HCT116 (cell line): ENCODE data around the gene ADAMTSL2. TPM values are rescaled to one million over a fixed set of nuclear protein-coding genes. Genes with fewer than 3 reads are reported as not detected.

Experiments
- ATAC-seq: fragments of 200-7000 bp; cut with Tn5 transposase; 2 replicates; pipeline ENCODE4 v1.9.1; 2020; ENCODE audit warnings: mild to moderate bottlenecking, moderate library complexity
- BruUV-seq: library from RNA; stranded (reverse); fragments of 400-500 nt; replicated peaks from 2 replicates; lab custom pipeline; 2021; lab: Mats Ljungman, UMichigan
- CTCF ChIA-PET: fragments of 300-600 bp; sonication (Branson Sonifier 250); formaldehyde crosslinking; loops from one replicate; lab custom pipeline; 2021; ENCODE audit warnings: antibody characterized with exemption; lab: Charles Lee
- POLR2A ChIA-PET: fragments of 300-600, 350-600 bp; sonication (Branson Sonifier 250); formaldehyde crosslinking; loops from one replicate; lab custom pipeline; 2021; ENCODE audit warnings: antibody characterized with exemption; lab: Charles Lee
- RAD21 ChIA-PET, 2 experiments: fragments of 300-600 bp; sonication (Branson Sonifier 250); formaldehyde crosslinking; loops; one replicate each; lab custom pipeline; 2023; ENCODE audit warnings: low total read pairs in 2 of 2; ENCODE audit not compliant: uncharacterized antibody in 2 of 2, unreplicated experiment in 2 of 2, low non-redundant PET in 1 of 2; lab: Charles Lee
- DNase-seq: peaks from one replicate; pipeline ENCODE4 v3.0.0-alpha.2; 2010; ENCODE audit warnings: low read depth, low spot score
- H2AFZ ChIP-seq: fragments of 200-600 bp; shearing (Covaris generic), sonication (generic); 2 replicates; pipeline ENCODE4 v1.6.1; 2017; ENCODE audit warnings: low read depth, mixed run types, mixed read lengths, antibody characterized with exemption, low read length; ENCODE audit not compliant: poor library complexity, severe bottlenecking
- H3K27ac ChIP-seq: 2 replicates; pipeline ENCODE4 v1.5.1; 2012; ENCODE audit warnings: low read depth, low read length
- H3K27me3 ChIP-seq: fragments of 200-600 bp; sonication (generic); 2 replicates; pipeline ENCODE4 v1.6.1; 2016; ENCODE audit warnings: mixed run types, low read length, mixed read lengths; ENCODE audit not compliant: insufficient read depth
- H3K36me3 ChIP-seq, 2 experiments: fragments of 200-500 bp in 1 of 2; fragments of 200-600 bp in 1 of 2; sonication (Bioruptor generic) in 1 of 2; sonication (generic) in 1 of 2; 2 replicates each; pipeline versions ENCODE4 v1.5.1 to v1.6.1; 2014 to 2016; ENCODE audit warnings: low read length in 2 of 2, inconsistent platforms in 1 of 2, mixed read lengths in 1 of 2, mixed run types in 1 of 2; ENCODE audit not compliant: insufficient read depth in 2 of 2, control insufficient read depth in 1 of 2
- H3K4me1 ChIP-seq, 2 experiments: fragments of 200-600 bp in 1 of 2; sonication (generic) in 1 of 2; 2 replicates each; pipeline versions ENCODE4 v1.5.1 to v1.6.1; 2012 to 2017; ENCODE audit warnings: low read length in 2 of 2, inconsistent platforms in 1 of 2, mild to moderate bottlenecking in 1 of 2, mixed read lengths in 1 of 2, mixed run types in 1 of 2, moderate library complexity in 1 of 2; ENCODE audit not compliant: insufficient read depth in 2 of 2, control insufficient read depth in 1 of 2
- H3K4me2 ChIP-seq: fragments of 200-600 bp; sonication (generic); 2 replicates; pipeline ENCODE4 v1.6.1; 2017; ENCODE audit warnings: mixed run types, low read length, mixed read lengths
- H3K4me3 ChIP-seq, 2 experiments: fragments of 200-600 bp in 1 of 2; sonication (generic) in 1 of 2; replicated peaks in 1 of 2; 2 replicates each; pipeline ENCODE4 v1.5.1; 2011 to 2016; ENCODE audit warnings: low read length in 2 of 2, control low read depth in 1 of 2, low read depth in 1 of 2, mild to moderate bottlenecking in 1 of 2, mixed read lengths in 1 of 2, mixed run types in 1 of 2
- H3K79me2 ChIP-seq: fragments of 200-600 bp; sonication (generic); 2 replicates; pipeline ENCODE4 v1.6.1; 2017; ENCODE audit warnings: mild to moderate bottlenecking, mixed run types, low read length, moderate library complexity, mixed read lengths; ENCODE audit not compliant: insufficient read depth
- H3K9ac ChIP-seq: fragments of 200-600 bp; sonication (generic); 2 replicates; pipeline ENCODE4 v1.6.1; 2016; ENCODE audit warnings: low read length, mixed read lengths
- H3K9me2 ChIP-seq: fragments of 200-600 bp; sonication (generic), shearing (Covaris generic); 2 replicates; pipeline ENCODE4 v1.6.1; 2017; ENCODE audit warnings: mixed run types, mild to moderate bottlenecking, moderate library complexity; ENCODE audit not compliant: insufficient read depth
- H3K9me3 ChIP-seq, 2 experiments: fragments of 200-500 bp in 1 of 2; fragments of 200-600 bp in 1 of 2; sonication (Bioruptor generic) in 1 of 2; sonication (generic) in 1 of 2; 2 replicates each; pipeline ENCODE4 v1.6.1; 2014 to 2017; ENCODE audit warnings: low read length in 2 of 2, mixed read lengths in 2 of 2, inconsistent platforms in 1 of 2, low read depth in 1 of 2, mild to moderate bottlenecking in 1 of 2, mixed run types in 1 of 2, moderate library complexity in 1 of 2; ENCODE audit not compliant: control insufficient read depth in 1 of 2, insufficient read depth in 1 of 2
- H4K20me1 ChIP-seq: fragments of 200-600 bp; sonication (generic), shearing (Covaris generic); 2 replicates; pipeline ENCODE4 v1.6.1; 2017; ENCODE audit warnings: mixed run types, mild to moderate bottlenecking, moderate library complexity; ENCODE audit not compliant: insufficient read depth
- ATF3 ChIP-seq: IDR thresholded peaks from 2 replicates; pipeline ENCODE4 v1.6.1; 2012
- CEBPB ChIP-seq: IDR thresholded peaks from 2 replicates; pipeline ENCODE4 v1.6.1; 2012; ENCODE audit warnings: low read depth
- CTCF ChIP-seq, 3 experiments: fragments of 200-600 bp in 1 of 3; sonication (generic) in 1 of 3; IDR thresholded peaks in 2 of 3; conservative IDR thresholded peaks in 1 of 3; 2 replicates each; pipeline ENCODE4 v1.5.1; 2012 to 2017; ENCODE audit warnings: low read depth in 2 of 3, low read length in 2 of 3, antibody characterized with exemption in 1 of 3, borderline replicate concordance in 1 of 3, control low read depth in 1 of 3, mild to moderate bottlenecking in 1 of 3, mixed read lengths in 1 of 3, mixed run types in 1 of 3, moderate library complexity in 1 of 3; ENCODE audit not compliant: insufficient read depth in 1 of 3
- EGR1 ChIP-seq: IDR thresholded peaks from 2 replicates; pipeline ENCODE4 v1.6.1; 2012; ENCODE audit warnings: low read depth
- EZH2phosphoT487 ChIP-seq: fragments of 200-600 bp; IDR thresholded peaks from 2 replicates; pipeline ENCODE4 v1.6.1; 2018; ENCODE audit warnings: antibody characterized with exemption, borderline replicate concordance
- JUND ChIP-seq: IDR thresholded peaks from 2 replicates; pipeline ENCODE4 v1.6.1; 2012
- MAX ChIP-seq: IDR thresholded peaks from 2 replicates; pipeline ENCODE4 v1.6.1; 2012
- POLR2AphosphoS5 ChIP-seq: IDR thresholded peaks from 2 replicates; pipeline ENCODE4 v1.6.1; 2011; ENCODE audit warnings: mild to moderate bottlenecking, low read depth, low read length, moderate library complexity
- RAD21 ChIP-seq: IDR thresholded peaks from 2 replicates; pipeline ENCODE4 v1.6.1; 2012; ENCODE audit warnings: low read depth, mild to moderate bottlenecking
- REST ChIP-seq: IDR thresholded peaks from 2 replicates; pipeline ENCODE4 v1.6.1; 2012; ENCODE audit warnings: low read depth
- SIN3A ChIP-seq: IDR thresholded peaks from 2 replicates; pipeline ENCODE4 v1.6.1; 2012; ENCODE audit warnings: low read depth
- SRF ChIP-seq: IDR thresholded peaks from 2 replicates; pipeline ENCODE4 v1.6.1; 2012; ENCODE audit warnings: low read depth
- YY1 ChIP-seq: IDR thresholded peaks from 2 replicates; pipeline ENCODE4 v1.6.1; 2011; ENCODE audit warnings: low read length, low read depth, moderate library complexity, mild to moderate bottlenecking; ENCODE audit not compliant: insufficient replicate concordance; ENCODE audit errors: extremely low read depth
- ZBTB33 ChIP-seq: IDR thresholded peaks from 2 replicates; pipeline ENCODE4 v1.6.1; 2011; ENCODE audit warnings: mild to moderate bottlenecking, low read length, moderate library complexity; ENCODE audit not compliant: insufficient replicate concordance; ENCODE audit errors: extremely low read depth
- ZNF274 ChIP-seq: fragments of 200-500 bp; sonication (Bioruptor generic); IDR thresholded peaks from 2 replicates; pipeline ENCODE4 v1.6.1; 2014; ENCODE audit warnings: mild to moderate bottlenecking, low read depth, low read length, inconsistent platforms
- intact Hi-C: fragments of 100-400 bp; cut with micrococcal nuclease; formaldehyde crosslinking; loops from 2 replicates; pipeline ENCODE4 v1.10.0; 2022
- total RNA-seq: library from RNA; stranded (reverse); gene quantifications from one replicate; pipeline ENCODE4 v1.2.1, GENCODE V29; 2021; ENCODE audit not compliant: unreplicated experiment

The ADAMTSL2 gene
- total RNA-seq, 1 experiment from 2014 or later = not detected

GRCh38 chr9:133506653-133507038 lies 27.9 kb upstream of the ADAMTSL2 start:
- Histone ChIP-seq H2AFZ (no peak overlapping the region), H3K36me3 (no peaks in the 10 kb centered on the region), H3K79me2 (no peaks in the 10 kb centered on the region), H3K27ac (no peak overlapping the region), H3K4me1 (peaks cover 6 to 10% of the 10 kb centered on the region in 2 experiments; a peak in 3 of 4 replicates), H3K27me3 (no peaks in the 10 kb centered on the region), H3K4me3 (no peak overlapping the region), H3K9me2 (no peaks in the 10 kb centered on the region), H3K9ac (no peak overlapping the region), H3K9me3 (peaks cover 8 to 11% of the 10 kb centered on the region in 2 experiments), H4K20me1 (no peaks in the 10 kb centered on the region), H3K4me2 (no peak overlapping the region)
- CTCF ChIA-PET = no interaction called here
- DNase-seq (no peak), ATAC-seq (no peak)
- POLR2A ChIA-PET = no interaction called here
- RAD21 ChIA-PET = no interaction called here
- intact Hi-C loops = no loop called here
- BruUV-seq = no TSS peak
- TF ChIP-seq RAD21 = no peak
- no peak for TF ChIP-seq ZBTB33
- no peak for TF ChIP-seq EZH2phosphoT487
- TF ChIP-seq YY1 = no peak
- no peak for TF ChIP-seq ZNF274
- TF ChIP-seq SIN3A = no peak
- no peak for TF ChIP-seq ATF3
- no peak for TF ChIP-seq CTCF (IDR thresholded peaks at IDR 0.05 in 2 of 3, conservative IDR thresholded peaks at IDR 0.05 in 1 of 3; ENCODE audit: borderline replicate concordance in 1 of 3, insufficient read depth in 1 of 3, low read depth in 2 of 3, low read length in 2 of 3)
- no peak for TF ChIP-seq REST
- no peak for TF ChIP-seq CEBPB
- no peak for TF ChIP-seq SRF
- TF ChIP-seq JUND = no peak
- TF ChIP-seq EGR1 = no peak
- TF ChIP-seq MAX = no peak
- TF ChIP-seq POLR2AphosphoS5 = no peak
